ENCODE results near the gene IER5L.

DNA sequence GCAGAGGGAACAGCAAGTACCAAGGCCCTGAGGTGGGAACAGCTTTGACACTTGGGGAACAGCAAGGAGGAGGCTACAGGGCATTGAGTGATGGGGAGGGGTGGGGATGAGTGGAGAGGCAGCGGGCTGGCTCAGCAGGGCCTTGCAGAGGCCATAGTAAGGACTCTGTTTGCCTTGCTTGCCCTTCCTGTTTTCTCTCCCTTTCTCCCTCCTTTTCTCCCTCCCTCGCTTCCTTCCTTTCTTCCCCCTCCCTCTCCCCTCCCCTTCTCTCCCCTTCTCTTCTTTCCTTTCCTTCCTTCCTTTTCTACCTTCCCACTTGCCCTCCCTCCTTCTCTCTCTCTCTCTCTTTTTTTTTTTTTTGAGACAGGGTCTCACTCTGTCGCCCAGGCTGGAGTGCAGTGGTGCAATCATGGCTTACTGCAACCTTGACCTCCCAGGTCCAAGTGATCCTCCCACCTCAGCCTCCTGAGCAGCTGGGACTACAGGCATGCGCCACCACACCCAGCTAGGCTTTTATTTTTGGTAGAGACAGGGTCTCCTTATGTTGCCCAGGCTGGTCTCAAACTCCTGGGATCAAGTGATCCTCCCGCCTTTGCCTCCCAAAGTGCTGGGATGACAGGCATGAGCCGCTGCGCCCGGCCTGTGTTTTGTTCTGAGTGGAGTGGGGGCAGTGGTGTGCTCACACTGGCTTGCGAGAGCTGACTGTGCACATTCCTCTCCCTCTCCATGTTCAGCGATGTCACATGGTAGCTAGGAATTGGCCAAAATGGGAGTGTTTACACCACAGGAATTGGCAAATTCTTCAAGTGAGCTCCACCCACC, 17.1 kb downstream of the IER5L start:
- TF ChIP-seq, protein P1, sequence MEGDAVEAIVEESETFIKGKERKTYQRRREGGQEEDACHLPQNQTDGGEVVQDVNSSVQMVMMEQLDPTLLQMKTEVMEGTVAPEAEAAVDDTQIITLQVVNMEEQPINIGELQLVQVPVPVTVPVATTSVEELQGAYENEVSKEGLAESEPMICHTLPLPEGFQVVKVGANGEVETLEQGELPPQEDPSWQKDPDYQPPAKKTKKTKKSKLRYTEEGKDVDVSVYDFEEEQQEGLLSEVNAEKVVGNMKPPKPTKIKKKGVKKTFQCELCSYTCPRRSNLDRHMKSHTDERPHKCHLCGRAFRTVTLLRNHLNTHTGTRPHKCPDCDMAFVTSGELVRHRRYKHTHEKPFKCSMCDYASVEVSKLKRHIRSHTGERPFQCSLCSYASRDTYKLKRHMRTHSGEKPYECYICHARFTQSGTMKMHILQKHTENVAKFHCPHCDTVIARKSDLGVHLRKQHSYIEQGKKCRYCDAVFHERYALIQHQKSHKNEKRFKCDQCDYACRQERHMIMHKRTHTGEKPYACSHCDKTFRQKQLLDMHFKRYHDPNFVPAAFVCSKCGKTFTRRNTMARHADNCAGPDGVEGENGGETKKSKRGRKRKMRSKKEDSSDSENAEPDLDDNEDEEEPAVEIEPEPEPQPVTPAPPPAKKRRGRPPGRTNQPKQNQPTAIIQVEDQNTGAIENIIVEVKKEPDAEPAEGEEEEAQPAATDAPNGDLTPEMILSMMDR (IDR thresholded peaks at IDR 0.05; ENCODE audit: low read length): no peak
- TF ChIP-seq EZH2phosphoT487 (IDR thresholded peaks at IDR 0.05; ENCODE audit: low read length): no peak
- no peak for TF ChIP-seq EZH2 (optimal IDR thresholded peaks at IDR 0.05; ENCODE audit: low read depth, low read length)

All from MM.1S (cell line).